ENCODE measurements around the gene UGT2B17.
"Not testable (repeated sequence)": the region's sequence is repeated elsewhere in the genome, so short reads cannot be mapped to it uniquely, and the experiment has no call there.

GRCh38 chr4:68622731-68623130 lies 46.6 kb upstream of the UGT2B17 start:
- TF ChIP-seq POLR2A, CTCF (IDR thresholded peaks at IDR 0.05): not testable (repeated sequence)
